VCaP (cell line): ENCODE data around the gene SMLR1.

Experiments
- H3K27ac ChIP-seq: fragments of 450-650 bp; 2 replicates; pipeline ENCODE4 v1.5.1; 2017
- TF ChIP-seq, protein P1 (sequence below): fragments of 450-650 bp; conservative IDR thresholded peaks from 2 replicates; pipeline ENCODE4 v1.5.1; 2017; ENCODE audit warnings: mild to moderate bottlenecking, moderate library complexity

SMLR1 gene

DNA sequence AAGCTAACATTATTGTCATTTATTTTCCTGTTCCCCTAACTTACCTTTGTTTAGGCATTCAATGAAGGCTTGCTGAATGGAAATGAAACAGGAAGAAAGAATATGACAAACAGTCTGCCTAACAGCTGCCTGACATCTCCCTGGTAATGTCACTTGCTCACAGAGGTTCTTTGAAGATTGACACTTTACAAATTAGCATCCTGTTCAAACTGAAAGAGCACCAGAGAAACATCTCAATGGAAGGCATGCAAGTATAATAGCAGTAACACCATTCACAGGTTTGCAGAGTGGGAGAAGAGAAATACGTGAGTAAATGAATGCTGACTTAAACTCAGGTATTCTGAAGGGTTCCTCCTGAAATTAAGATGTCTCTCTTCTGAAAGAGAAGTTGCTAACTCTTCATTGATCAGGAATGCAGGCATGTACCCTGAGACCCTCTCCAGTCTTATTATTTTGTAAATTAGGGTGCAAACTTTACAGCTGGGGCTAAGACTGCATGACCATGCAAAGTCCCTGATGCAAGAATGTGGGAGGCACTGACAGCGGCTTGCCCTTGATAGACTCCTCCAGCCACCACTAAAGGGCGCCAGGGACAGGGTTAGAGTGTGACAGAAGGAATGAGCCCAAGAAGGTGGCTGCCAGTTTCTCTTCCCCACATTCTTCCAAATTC is 1.3 kb upstream of the SMLR1 start:
- TF ChIP-seq, protein P1, sequence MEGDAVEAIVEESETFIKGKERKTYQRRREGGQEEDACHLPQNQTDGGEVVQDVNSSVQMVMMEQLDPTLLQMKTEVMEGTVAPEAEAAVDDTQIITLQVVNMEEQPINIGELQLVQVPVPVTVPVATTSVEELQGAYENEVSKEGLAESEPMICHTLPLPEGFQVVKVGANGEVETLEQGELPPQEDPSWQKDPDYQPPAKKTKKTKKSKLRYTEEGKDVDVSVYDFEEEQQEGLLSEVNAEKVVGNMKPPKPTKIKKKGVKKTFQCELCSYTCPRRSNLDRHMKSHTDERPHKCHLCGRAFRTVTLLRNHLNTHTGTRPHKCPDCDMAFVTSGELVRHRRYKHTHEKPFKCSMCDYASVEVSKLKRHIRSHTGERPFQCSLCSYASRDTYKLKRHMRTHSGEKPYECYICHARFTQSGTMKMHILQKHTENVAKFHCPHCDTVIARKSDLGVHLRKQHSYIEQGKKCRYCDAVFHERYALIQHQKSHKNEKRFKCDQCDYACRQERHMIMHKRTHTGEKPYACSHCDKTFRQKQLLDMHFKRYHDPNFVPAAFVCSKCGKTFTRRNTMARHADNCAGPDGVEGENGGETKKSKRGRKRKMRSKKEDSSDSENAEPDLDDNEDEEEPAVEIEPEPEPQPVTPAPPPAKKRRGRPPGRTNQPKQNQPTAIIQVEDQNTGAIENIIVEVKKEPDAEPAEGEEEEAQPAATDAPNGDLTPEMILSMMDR: no peak
- H3K27ac ChIP-seq: no peak overlapping the region

DNA sequence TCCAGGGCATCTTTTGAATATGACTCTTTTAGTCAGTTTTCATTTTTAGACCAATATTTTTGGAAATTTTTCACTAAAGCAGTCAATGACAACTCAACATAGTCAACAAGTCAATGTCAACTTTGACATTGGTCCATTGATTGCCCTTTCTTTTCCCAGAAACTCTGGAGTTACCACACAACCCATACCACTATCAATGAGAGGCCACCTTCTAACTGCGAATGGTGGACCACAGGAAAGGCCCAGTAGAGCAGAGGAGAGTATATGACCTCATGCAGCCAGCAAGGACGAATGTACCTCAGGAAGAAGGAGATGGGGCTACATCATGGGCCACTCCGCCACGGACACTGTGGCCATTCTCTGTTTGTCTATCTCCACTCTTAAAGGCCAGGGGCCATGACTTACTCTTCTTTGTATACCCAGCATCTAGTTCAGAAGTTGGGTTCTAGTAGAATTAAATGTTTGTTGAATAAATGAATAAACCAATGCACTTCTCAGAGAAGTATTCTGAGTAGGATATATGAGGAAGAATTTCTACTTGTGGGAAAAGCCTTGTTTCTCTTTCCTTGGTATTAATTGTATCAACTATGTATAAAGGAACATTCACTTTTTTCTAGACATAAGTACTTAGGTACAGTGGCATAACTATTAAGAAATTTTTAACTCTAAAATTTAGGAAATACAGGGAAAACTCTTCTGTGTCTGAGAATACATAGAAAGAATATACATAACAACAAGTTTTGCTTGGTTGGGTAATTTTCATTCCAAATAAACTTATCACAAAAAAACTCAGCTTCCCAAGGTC is 562 bp upstream of the SMLR1 start:
- H3K27ac ChIP-seq: no peak overlapping the region
- TF ChIP-seq, protein P1: no peak

DNA sequence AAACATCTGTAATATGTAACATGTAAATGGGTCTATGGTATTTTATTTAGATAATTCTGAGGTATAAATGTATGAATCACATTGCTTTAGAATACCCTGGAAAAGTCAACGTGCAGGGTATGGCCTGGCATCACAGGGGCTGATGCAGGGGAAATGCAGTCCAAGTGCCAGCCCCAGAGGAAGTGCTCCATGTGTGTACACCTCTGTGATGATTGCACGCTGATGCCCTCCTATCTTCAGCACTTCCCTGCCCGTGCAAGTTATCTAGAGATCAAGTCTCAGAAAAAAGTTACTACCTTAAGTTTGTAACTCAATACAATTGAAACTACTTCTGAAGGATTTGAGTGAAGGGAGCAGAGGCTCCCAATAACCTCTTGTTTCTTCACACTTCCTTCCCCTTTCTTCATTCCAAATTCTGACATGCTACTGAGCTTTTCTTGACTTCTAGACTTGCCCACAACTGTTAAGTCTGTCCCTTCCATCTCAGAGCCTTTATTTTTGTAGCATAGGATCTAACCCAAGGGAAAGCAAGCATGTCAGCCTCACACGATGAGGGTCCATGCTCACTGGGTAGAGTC is 2.2 kb downstream of the SMLR1 start:
- H3K27ac ChIP-seq: no peak overlapping the region
- TF ChIP-seq, protein P1: no peak

DNA sequence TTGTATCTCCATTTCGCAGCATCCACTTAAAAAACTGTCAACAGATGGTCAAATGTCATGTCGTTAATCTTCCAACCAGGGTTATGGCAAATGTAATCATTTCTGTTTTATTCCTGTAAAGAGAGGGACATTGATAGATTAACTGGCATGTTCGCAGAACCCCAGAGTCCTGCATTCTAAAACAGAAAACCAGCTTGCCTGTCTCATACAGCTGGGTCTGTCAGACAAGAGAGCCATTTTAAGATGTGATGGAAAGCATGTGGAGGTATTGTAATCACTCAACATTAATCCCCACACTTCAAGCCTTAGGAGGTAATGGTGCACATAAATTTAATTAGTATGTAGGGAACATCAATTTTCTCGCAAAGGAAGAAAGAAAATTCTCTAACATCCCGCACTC is 4.4 kb downstream of the SMLR1 start:
- no peak overlapping the region for H3K27ac ChIP-seq
- TF ChIP-seq, protein P1: no peak

DNA sequence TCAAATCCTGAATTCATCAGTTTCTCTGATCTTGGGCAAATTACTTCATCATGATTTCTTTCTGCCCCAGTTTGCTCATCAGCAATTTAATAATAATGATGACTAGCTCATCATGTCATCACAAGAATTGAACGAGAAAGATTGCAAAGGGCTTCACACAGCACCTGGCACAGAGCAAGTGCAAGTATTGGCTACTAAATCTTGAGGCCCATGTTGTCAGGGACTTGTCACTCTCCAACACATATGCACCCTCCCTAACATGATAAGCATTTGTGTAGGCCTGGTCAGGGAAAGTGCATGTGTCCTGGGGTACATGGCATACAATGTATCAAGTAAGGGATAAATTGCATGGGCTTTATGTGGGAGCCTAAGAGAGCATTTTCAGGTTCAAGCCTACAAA is 6.4 kb downstream of the SMLR1 start:
- TF ChIP-seq, protein P1: no peak

DNA sequence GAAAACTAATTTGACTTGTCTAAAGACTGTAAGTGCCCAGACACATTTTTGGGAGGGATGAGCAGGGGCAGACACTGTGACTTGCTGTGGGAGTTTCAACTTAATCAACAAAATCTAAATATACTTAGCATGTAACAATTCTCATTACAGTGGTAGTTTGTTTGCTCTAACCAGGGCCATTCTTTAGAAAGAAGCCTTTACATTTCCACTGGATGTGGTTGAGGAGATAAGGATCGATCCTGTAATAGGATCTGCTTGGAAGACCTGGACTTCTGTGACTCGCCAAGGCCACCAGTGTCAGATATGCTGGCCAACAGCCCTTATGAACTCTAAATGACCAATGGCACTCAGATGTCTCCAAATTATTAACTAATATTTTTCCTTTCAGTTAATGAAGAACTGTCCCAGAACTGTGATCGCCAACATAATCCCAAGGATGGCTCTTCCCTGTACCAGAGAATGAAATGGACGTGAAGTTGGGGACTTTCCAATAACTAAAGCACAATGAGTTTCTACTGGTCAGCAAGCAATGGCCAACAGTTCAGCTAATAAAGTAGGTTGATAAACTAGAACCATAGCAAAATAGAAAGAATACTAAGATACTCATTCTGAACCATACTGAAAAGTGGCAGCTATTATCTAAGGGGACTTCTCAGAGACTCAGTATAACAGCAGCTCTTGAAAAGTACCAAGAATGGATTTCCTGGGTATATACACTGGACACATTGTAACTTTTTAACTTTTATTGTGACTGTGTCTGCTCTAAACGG is 7.5 kb downstream of the SMLR1 start:
- no peak overlapping the region for H3K27ac ChIP-seq
- TF ChIP-seq, protein P1: no peak

More for the DNA sequence above, 6.4 kb downstream of the SMLR1 start:
- no peak overlapping the region for H3K27ac ChIP-seq
